Lung (tissue), 12 donors: ENCODE measurements around the gene DUSP5. TPM values are rescaled to one million over a fixed set of nuclear protein-coding genes. Genes with fewer than 3 reads are reported as not detected.

ENCODE experiments used
- ATAC-seq: fragments of 200-7000 bp; cut with Tn5 transposase; one replicate; pipeline ENCODE4 v1.9.1; 2020; ENCODE audit warnings: moderate number of reproducible peaks; ENCODE audit not compliant: insufficient read depth, low FRiP score
- DNase-seq, 3 donors: peaks; one replicate each; pipeline ENCODE4 v3.0.0-alpha.2; 2013 to 2017
- H3K27ac ChIP-seq, 2 donors: one replicate each; pipeline ENCODE4 v1.5.1; 2013; ENCODE audit warnings: mild to moderate bottlenecking in 2 of 2, moderate library complexity in 2 of 2, control low read depth in 1 of 2, inconsistent platforms in 1 of 2, low read depth in 1 of 2, low read length in 1 of 2
- H3K27me3 ChIP-seq, 3 donors: one replicate each; pipeline ENCODE4 v1.5.1; 2013; ENCODE audit warnings: low read length in 2 of 3; ENCODE audit not compliant: control insufficient read depth in 3 of 3, insufficient read depth in 3 of 3
- H3K36me3 ChIP-seq, 4 donors: one replicate each; pipeline ENCODE4 v1.5.1; 2013; ENCODE audit warnings: low read length in 4 of 4, mild to moderate bottlenecking in 1 of 4, moderate library complexity in 1 of 4; ENCODE audit not compliant: control insufficient read depth in 4 of 4, insufficient read depth in 4 of 4
- H3K4me1 ChIP-seq, 5 donors: one replicate each; pipeline ENCODE4 v1.5.1; 2013; ENCODE audit warnings: low read length in 5 of 5, mild to moderate bottlenecking in 2 of 5, moderate library complexity in 1 of 5; ENCODE audit not compliant: control insufficient read depth in 5 of 5, insufficient read depth in 5 of 5
- H3K4me3 ChIP-seq: one replicate; pipeline ENCODE4 v1.5.1; 2013; ENCODE audit warnings: mild to moderate bottlenecking, control low read depth, moderate library complexity
- H3K9ac ChIP-seq, 2 donors: one replicate each; pipeline ENCODE4 v1.5.1; 2013; ENCODE audit warnings: low read length in 2 of 2, control low read depth in 1 of 2; ENCODE audit not compliant: insufficient read depth in 1 of 2
- H3K9me3 ChIP-seq, 4 donors: one replicate each; pipeline ENCODE4 v1.5.1; 2013; ENCODE audit warnings: low read length in 3 of 4, mild to moderate bottlenecking in 1 of 4, moderate library complexity in 1 of 4; ENCODE audit not compliant: control insufficient read depth in 4 of 4, insufficient read depth in 3 of 4
- WGBS, 2 donors: extraction: QIAGEN DNeasy Blood & Tissue Kit; methylation state at CpG; one replicate each; pipeline ENCODE4 v1.1.7; 2013; 5-methylcytosine and 5-hydroxymethylcytosine counted together
- polyA plus RNA-seq, 2 donors: library from polyadenylated mRNA; stranded (reverse); fragments of 200-250 nt; gene quantifications; one replicate each; pipeline ENCODE4 v1.2.1, GENCODE V29; 2013
- total RNA-seq, 2 donors: library from RNA; depleted of rRNA in 1 of 2; stranded (reverse); fragments of >200 nt in 1 of 2; gene quantifications; one replicate each; pipeline ENCODE4 v1.2.1, GENCODE V29; 2014 to 2021
- TF ChIP-seq, protein P1 (sequence below): IDR thresholded peaks from 2 replicates; pipeline ENCODE4 v1.5.1; 2012; ENCODE audit warnings: mild to moderate bottlenecking; ENCODE audit errors: control extremely low read depth, extremely low read depth
- donor health status: control.
- donor health status: control.
- donor health status: Bipolar disorder and iron deficiency.
- donor health status: healthy.
- donor health status: DM: yes; HTN: yes; CAD: no.

The DUSP5 gene
- total and polyA plus RNA-seq, 4 donors = 10.3 to 16.4 (median 12.9) TPM

DNA sequence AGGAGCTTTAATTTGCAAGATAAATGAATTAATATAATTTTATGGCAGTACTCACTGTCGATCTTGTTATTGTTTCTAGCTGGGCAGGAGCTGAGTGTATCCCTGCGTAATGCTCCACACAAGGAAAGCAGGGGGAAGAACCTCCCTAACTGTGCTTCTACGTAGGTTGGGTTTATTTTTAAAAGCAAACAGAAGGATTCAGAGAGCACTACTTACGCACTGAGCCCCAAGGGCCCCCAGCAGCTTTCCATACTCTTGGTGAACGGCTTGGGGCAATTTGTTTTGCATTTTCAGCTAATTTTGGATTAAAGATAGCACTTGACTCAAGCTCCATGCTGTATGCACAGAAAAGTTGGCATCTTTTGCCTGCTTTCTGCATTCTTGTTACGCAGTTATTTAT lies 9.6 kb downstream of the DUSP5 start:
- H3K9me3 ChIP-seq = no peaks in the 10 kb centered on the region
- peaks cover 0 to 28% (median 12%) of the 10 kb centered on the region in 4 donors for H3K36me3 ChIP-seq
- H3K27ac ChIP-seq = peak overlapping the region in 1 of 2 donors; percentile 15
- TF ChIP-seq, protein P1, sequence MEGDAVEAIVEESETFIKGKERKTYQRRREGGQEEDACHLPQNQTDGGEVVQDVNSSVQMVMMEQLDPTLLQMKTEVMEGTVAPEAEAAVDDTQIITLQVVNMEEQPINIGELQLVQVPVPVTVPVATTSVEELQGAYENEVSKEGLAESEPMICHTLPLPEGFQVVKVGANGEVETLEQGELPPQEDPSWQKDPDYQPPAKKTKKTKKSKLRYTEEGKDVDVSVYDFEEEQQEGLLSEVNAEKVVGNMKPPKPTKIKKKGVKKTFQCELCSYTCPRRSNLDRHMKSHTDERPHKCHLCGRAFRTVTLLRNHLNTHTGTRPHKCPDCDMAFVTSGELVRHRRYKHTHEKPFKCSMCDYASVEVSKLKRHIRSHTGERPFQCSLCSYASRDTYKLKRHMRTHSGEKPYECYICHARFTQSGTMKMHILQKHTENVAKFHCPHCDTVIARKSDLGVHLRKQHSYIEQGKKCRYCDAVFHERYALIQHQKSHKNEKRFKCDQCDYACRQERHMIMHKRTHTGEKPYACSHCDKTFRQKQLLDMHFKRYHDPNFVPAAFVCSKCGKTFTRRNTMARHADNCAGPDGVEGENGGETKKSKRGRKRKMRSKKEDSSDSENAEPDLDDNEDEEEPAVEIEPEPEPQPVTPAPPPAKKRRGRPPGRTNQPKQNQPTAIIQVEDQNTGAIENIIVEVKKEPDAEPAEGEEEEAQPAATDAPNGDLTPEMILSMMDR = no peak
- DNase-seq (no peak), ATAC-seq (no peak)
- 91 to 92% methylated on average over 6 of the region's 6 CpGs for WGBS, 2 donors
- H3K4me3 ChIP-seq = no peak overlapping the region
- no peak overlapping the region for H3K9ac ChIP-seq
- H3K27me3 ChIP-seq = no peaks in the 10 kb centered on the region
- peaks cover 18 to 71% (median 27%) of the 10 kb centered on the region in 5 donors for H3K4me1 ChIP-seq

DNA sequence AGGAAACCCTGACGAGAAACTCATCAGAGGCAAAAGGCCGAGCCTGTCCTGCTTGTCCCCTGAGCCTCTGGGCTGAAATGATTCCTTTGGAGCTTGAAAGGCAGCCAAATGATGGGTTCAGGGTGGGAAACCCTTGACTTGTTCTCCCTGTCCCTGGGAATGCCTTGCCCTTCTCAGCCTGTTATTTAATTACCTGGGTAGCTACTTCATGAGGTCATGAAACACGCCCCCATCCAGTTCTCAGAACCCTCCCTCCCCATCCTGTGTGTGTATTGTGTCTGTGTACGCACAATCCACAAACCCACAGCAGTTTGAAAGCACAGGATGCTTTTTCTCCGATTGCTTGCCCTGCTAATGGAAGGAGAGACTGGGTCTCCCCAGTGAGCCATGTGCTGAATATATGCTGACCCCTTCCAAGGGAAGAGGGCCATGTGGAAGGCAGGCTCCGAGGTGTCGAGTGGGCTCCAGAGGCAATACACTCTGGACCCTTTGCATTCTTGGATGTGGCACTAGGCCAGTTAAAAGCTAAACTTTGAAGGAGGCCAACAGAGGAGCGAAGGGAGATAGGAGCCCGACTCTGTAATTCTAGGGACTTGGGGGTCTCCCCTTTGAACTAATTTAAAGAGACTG lies 10.6 kb downstream of the DUSP5 start:
- H3K36me3 ChIP-seq = peaks cover 0 to 30% (median 13%) of the 10 kb centered on the region in 4 donors
- H3K4me1 ChIP-seq = peaks cover 12 to 65% (median 24%) of the 10 kb centered on the region in 5 donors
- peak in 1 of 3 donors; percentile 44 for DNase-seq
- ATAC-seq = no peak
- TF ChIP-seq, protein P1 = no peak
- WGBS, 2 donors = 88 to 90% methylated on average over 9 of the region's 9 CpGs
- H3K27ac ChIP-seq = no peak overlapping the region
- no peak overlapping the region for H3K9ac ChIP-seq
- no peaks in the 10 kb centered on the region for H3K27me3 ChIP-seq
- no peaks in the 10 kb centered on the region for H3K9me3 ChIP-seq
- no peak overlapping the region for H3K4me3 ChIP-seq

DNA sequence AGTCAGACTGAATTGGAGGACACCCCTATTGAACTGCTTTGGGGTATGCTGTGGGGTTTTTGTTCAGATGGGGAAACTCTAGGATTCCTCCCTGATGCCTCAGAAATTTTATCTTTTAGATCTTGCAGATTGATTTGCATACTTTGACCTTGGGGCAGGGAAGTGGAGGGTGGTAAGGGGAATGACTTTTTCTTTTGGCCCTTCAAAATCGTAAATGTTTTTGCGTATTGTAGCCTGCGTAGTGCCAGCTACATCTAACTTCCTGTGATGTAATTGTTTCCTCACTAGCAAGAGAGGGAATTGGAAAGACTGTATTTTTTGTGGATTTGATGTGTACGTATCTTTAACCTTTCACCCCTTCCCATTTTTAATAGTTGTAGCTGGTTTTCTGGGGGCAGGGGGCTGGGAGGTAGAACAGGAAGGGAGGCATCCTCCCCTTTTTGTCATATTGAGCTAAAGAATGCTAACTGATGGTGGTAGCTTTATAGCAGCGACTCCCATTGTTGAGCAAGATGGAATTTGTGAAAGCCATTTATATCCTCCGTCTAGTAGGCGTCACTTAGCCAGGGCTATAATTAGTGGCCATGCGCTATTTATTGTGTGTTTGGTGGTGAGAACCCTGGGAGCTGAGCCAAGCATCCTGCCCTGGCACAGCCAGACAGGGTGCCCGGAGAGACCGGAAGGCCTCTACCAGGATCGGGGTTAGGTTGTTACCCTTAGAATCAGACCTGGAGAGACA lies 11.3 kb downstream of the DUSP5 start:
- Histone ChIP-seq H3K4me1 (peaks cover 8 to 58% (median 24%) of the 10 kb centered on the region in 5 donors), H3K4me3 (no peak overlapping the region), H3K27ac (peak overlapping the region in 1 of 2 donors; percentile 36), H3K9ac (no peak overlapping the region), H3K9me3 (no peaks in the 10 kb centered on the region), H3K27me3 (no peaks in the 10 kb centered on the region), H3K36me3 (peaks cover 0 to 30% (median 14%) of the 10 kb centered on the region in 4 donors)
- TF ChIP-seq, protein P1 = no peak
- ATAC-seq (no peak), DNase-seq (peak in 1 of 3 donors; percentile 35)
- WGBS, 2 donors = 43 to 57% methylated on average over 11 of the region's 11 CpGs
